A673 (cell line): Measurements from ENCODE around the gene FASN. TPM values are rescaled to one million over a fixed set of nuclear protein-coding genes. Genes with fewer than 3 reads are reported as not detected.

Experiments used
- BruUV-seq: library from RNA; stranded (reverse); fragments of 400-500 nt; replicated peaks from 2 replicates; lab custom pipeline; 2021; lab: Mats Ljungman, UMichigan
- CTCF ChIA-PET: fragments of 300-600 bp; sonication (Branson Sonifier 250); formaldehyde crosslinking; loops from one replicate; lab custom pipeline; 2022; ENCODE audit warnings: antibody characterized with exemption; lab: Charles Lee
- POLR2A ChIA-PET: fragments of 300-600 bp; sonication (Branson Sonifier 250); formaldehyde crosslinking; loops from one replicate; lab custom pipeline; 2022; ENCODE audit warnings: antibody characterized with exemption; ENCODE audit not compliant: low non-redundant PET; lab: Charles Lee
- DNase-seq: peaks from one replicate; pipeline ENCODE4 v3.0.0-alpha.2; 2015; ENCODE audit warnings: low spot score
- H3K27ac ChIP-seq: fragments of 200-600 bp; sonication (generic); 2 replicates; pipeline ENCODE4 v1.5.1; 2016; ENCODE audit warnings: mixed run types, low read depth, mild to moderate bottlenecking, mixed read lengths, antibody characterized with exemption, low read length; ENCODE audit not compliant: poor library complexity, severe bottlenecking
- H3K27me3 ChIP-seq: fragments of 200-600 bp; sonication (generic); replicated peaks from 2 replicates; pipeline ENCODE4 v1.6.1; 2017; ENCODE audit warnings: mixed run types, low read depth, mild to moderate bottlenecking, mixed read lengths, antibody characterized with exemption, low read length; ENCODE audit not compliant: insufficient read depth, poor library complexity
- H3K36me3 ChIP-seq: fragments of 200-600 bp; sonication (generic); 2 replicates; pipeline ENCODE4 v1.6.1; 2016; ENCODE audit warnings: mixed run types, mild to moderate bottlenecking, mixed read lengths, antibody characterized with exemption, low read length; ENCODE audit not compliant: insufficient read depth, poor library complexity, severe bottlenecking
- H3K4me1 ChIP-seq: fragments of 200-600 bp; sonication (generic); 2 replicates; pipeline ENCODE4 v1.6.1; 2017; ENCODE audit warnings: mixed run types, mild to moderate bottlenecking, mixed read lengths, antibody characterized with exemption, low read length; ENCODE audit not compliant: insufficient read depth, poor library complexity, severe bottlenecking
- H3K4me3 ChIP-seq: fragments of 200-600 bp; sonication (generic); 2 replicates; pipeline ENCODE4 v1.5.1; 2016; ENCODE audit warnings: low read depth, mixed run types, mild to moderate bottlenecking, mixed read lengths, low read length; ENCODE audit not compliant: poor library complexity, severe bottlenecking
- H3K9me3 ChIP-seq: fragments of 200-600 bp; sonication (generic); 2 replicates; pipeline ENCODE4 v1.6.1; 2016; ENCODE audit warnings: mixed run types, low read depth, mild to moderate bottlenecking, mixed read lengths, antibody characterized with exemption, low read length; ENCODE audit not compliant: poor library complexity, severe bottlenecking
- CTCF ChIP-seq: fragments of 300-800, 200-600 bp; sonication (generic); conservative IDR thresholded peaks from 2 replicates; pipeline ENCODE4 v1.5.1; 2017; ENCODE audit warnings: low read depth, mild to moderate bottlenecking, antibody characterized with exemption, low read length, moderate library complexity, mixed read lengths
- EZH2 ChIP-seq: fragments of 200-600 bp; sonication (generic); IDR thresholded peaks from 2 replicates; pipeline ENCODE4 v1.6.1; 2017; ENCODE audit warnings: borderline replicate concordance, low read depth, mild to moderate bottlenecking, mixed read lengths, antibody characterized with exemption, low read length; ENCODE audit not compliant: poor library complexity, severe bottlenecking
- intact Hi-C: fragments of 100-400 bp; cut with micrococcal nuclease; formaldehyde crosslinking; loops from one replicate; pipeline ENCODE4 v1.10.0; 2022; ENCODE audit not compliant: unreplicated experiment
- total RNA-seq: library from RNA; stranded (reverse); gene quantifications from 2 replicates; pipeline ENCODE4 v1.2.3, GENCODE V29; 2021

FASN gene
- total RNA-seq, 1 experiment from 2014 or later: 591 TPM

GRCh38 chr17:82077617-82078358 is 20.2 kb downstream of the FASN start:
- TF ChIP-seq EZH2 (no peak), CTCF (no peak)
- Histone ChIP-seq H3K27ac (peak overlapping the region; percentile 2), H3K4me3 (no peak overlapping the region), H3K36me3 (peaks cover 55% of the 10 kb centered on the region), H3K27me3 (no peaks in the 10 kb centered on the region), H3K4me1 (no peaks in the 10 kb centered on the region), H3K9me3 (no peaks in the 10 kb centered on the region)
- intact Hi-C loops: no loop called here
- ChIA-PET CTCF (no interaction called here), POLR2A (no interaction called here)
- DNase-seq: no peak
- no TSS peak for BruUV-seq

GRCh38 chr17:82076785-82077591 is 21.0 kb downstream of the FASN start:
- Histone ChIP-seq H3K27me3 (no peaks in the 10 kb centered on the region), H3K36me3 (peaks cover 47% of the 10 kb centered on the region), H3K27ac (peak overlapping the region; percentile 42), H3K4me3 (no peak overlapping the region), H3K4me1 (no peaks in the 10 kb centered on the region), H3K9me3 (no peaks in the 10 kb centered on the region)
- no peak for DNase-seq
- ChIA-PET POLR2A (interaction anchor here (1.3 kb wide), 1 partner anchor 10 kb away, joined by 3 read pairs; no protein-coding TSS in a partner anchor), CTCF (no interaction called here)
- TF ChIP-seq EZH2: no peak
- no peak for TF ChIP-seq CTCF
- intact Hi-C loops: no loop called here
- no TSS peak for BruUV-seq

GRCh38 chr17:82076018-82076784 is 21.8 kb downstream of the FASN start:
- no peak for DNase-seq
- ChIA-PET POLR2A (interaction anchor here (0.6 to 1.3 kb wide), 2 partner anchors 10 to 194 kb away, joined by 3 to 13 read pairs; no protein-coding TSS in a partner anchor), CTCF (no interaction called here)
- no peaks in the 10 kb centered on the region for H3K4me1 ChIP-seq
- H3K4me3 ChIP-seq: no peak overlapping the region
- no peaks in the 10 kb centered on the region for H3K27me3 ChIP-seq
- H3K36me3 ChIP-seq: peaks cover 41% of the 10 kb centered on the region
- intact Hi-C loops: no loop called here
- BruUV-seq: no TSS peak
- TF ChIP-seq EZH2 (no peak), CTCF (no peak)
- H3K27ac ChIP-seq: peak overlapping the region; percentile 42
- H3K9me3 ChIP-seq: no peaks in the 10 kb centered on the region
